Measurements from ENCODE around the gene DNM1L. TPM values are rescaled to one million over a fixed set of nuclear protein-coding genes. Genes with fewer than 3 reads are reported as not detected.

Gene DNM1L
- total RNA-seq, 2 experiments from 2014 or later = 66.9 to 75.0 TPM

DNA sequence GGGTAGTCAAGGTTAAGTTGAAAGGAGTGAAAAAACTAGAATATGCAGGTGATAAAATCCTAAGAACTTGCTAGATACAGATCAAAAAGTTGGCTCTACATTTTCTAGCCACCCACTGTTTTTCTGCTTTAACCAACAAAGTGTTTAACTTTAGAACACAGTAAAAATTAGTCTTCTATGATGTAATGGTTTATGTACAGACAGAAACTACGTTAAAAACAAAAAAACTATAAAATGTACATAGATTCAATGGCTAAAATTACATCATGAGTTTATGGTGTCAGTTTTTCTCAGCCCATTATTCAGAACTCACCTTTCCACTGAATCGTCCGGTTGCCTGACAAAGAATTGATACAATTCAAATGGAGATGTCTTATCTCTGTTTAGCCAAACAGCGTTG lies 74.5 kb downstream of the DNM1L start:
- POLR2A ChIA-PET = no interaction called here
- CTCF ChIA-PET = interaction anchor here (2.5 to 3.6 kb wide), 2 partner anchors 17 to 1269 kb away, joined by 7 to 16 read pairs; partner anchors contain the start of gene ALG10

DNA sequence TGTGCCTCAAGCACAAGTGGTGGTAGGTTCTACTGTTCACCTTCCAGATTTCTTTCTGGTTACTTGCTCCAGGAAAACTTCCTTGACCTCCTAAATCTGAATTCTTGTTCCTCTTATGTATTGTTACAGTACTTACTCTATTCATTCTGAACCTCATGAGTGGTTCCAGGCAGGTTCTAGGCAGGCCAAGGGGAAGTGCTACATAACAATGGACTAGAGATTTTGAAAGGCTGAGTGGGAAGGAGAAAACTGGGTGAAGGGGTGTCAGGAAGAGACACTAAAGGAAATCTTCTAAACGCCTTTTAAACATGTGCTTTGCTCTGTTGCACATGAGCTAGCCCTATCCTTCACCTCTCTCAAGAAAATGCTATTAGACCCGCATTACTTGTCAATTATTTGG lies 75.0 kb downstream of the DNM1L start:
- POLR2A ChIA-PET = interaction anchor here (0.6 to 0.9 kb wide), 5 partner anchors 12 to 793 kb away, joined by 3 to 10 read pairs (median 4); no protein-coding TSS in a partner anchor

DNA sequence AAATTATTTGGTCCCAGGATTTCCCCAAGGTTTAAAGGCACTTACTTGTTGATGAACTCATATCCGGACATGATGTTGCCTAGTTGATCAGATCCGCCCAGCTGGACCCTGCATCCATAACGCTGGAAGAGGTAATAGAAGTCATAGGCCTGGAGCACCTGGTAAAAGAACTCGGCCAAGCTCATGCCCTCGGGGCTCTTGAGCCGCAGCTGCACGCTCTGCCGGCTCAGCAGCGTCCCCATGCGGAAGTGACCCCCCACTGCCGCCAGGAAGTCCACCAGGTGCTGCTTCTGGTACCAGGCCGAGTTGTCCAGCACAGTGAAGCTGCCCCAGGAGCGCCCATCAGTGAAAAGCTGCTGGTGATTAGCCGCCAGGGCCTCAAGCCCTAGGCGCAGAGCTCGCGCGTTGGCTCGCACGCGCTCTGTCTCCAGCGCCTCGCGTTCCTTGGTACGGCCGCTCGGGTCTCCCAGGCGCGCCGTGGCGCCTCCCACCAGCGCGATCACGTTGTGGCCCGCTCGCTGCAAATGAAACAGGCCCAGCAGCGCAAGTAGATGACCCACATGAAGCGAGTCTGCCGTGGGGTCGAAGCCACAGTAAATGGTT lies 76.1 kb downstream of the DNM1L start:
- POLR2A ChIA-PET = interaction anchor here (0.6 to 1.8 kb wide), 4 partner anchors 13 to 1267 kb away, joined by 3 to 34 read pairs (median 4); partner anchors contain the start of genes ALG10 and ETFBKMT

More for the DNA sequence above, 75.0 kb downstream of the DNM1L start:
- CTCF ChIA-PET = interaction anchor here (1.2 to 3.6 kb wide), 5 partner anchors 18 to 1269 kb away, joined by 4 to 16 read pairs (median 4); partner anchors contain the start of gene ALG10

DNA sequence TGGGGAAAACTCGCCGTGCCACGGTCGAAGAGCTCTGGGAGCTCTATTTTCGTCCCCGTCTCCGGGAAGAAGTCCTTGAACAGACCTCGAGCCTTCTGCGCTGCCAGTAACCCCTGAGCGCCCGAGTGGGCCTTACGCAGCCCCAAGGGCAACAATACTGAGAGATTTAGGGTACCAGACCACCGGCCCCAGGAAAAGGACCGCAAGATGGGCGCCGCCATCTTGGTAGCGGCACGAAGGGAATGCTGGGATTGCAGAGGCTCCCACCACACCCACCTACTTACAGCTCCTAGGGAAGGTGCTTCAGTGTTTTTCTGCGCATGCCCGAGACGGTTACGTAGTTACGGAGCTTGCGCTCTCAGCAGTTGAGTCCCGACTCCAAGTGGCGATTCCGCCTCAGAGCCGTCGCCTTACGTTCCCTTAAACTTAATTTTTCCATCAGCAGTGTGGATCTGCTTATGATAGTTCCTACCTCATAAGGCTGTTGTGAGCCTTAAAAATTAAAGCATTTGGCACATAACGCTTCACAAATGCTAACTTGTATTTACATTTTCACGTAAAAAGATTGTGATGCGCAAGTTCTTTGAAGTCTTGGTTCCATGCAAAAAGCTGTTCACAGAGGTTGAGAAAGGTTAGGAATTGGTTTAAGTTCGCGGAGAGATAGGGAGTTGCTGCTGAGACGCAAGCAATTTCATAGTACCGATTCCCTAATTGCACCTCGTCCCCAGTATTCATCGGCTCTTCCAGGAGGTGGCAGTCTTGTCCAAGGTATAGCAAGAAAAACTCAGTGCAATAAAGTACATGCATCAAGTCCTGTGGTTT lies 76.8 kb downstream of the DNM1L start, which contains the start of gene YARS2:
TSS of gene YARS2 (minus strand) at position 244 of the 822 bp plus-strand sequence. CDS start at position 221, 23 bp downstream.
- ChIA-PET POLR2A (interaction anchor here (0.6 to 1.8 kb wide), 2 partner anchors 1096 to 1266 kb away, joined by 3 to 34 read pairs; partner anchors contain the start of genes ALG10 and ETFBKMT), CTCF (interaction anchor here (0.7 to 3.6 kb wide), 13 partner anchors 10 to 1429 kb away, joined by 3 to 16 read pairs (median 4); partner anchors contain the start of genes ALG10 and DNM1L)

More for the DNA sequence above, 76.1 kb downstream of the DNM1L start:
- CTCF ChIA-PET = interaction anchor here (0.5 to 3.6 kb wide), 19 partner anchors 10 to 1282 kb away, joined by 3 to 16 read pairs (median 4); partner anchors contain the start of genes ALG10 and DNM1L

DNA sequence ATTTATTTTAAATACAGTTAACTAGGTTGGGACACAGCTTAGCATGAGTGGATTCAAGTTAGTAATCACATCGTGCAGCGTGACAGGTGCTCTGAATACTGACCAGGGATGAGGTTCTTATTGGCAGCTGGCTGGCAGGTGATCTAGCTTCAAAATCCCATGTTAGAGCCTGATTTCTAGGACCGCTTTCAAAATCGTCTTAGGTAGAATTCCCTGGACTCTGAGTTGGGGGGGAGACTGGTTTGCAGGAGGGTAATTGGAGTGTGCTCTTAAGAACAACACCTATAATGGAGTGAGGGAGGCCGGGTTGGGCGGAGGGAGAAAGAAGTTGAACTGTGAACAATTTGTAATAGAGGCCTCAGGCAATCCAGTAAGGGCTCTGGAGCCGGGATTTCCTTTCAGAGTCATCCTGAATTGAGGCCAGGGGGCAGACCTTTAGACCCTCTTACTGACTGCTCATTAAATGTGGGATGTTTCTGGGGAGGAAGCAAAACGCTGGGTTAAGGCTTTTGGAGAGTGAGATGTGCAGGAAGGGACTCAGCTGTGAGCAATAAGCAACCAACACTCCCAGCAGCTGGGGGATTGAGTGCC lies 77.5 kb downstream of the DNM1L start:
- POLR2A ChIA-PET = interaction anchor here (1.8 kb wide), 1 partner anchor 1265 kb away, joined by 34 read pairs; the partner anchor contains the start of gene ALG10

DNA sequence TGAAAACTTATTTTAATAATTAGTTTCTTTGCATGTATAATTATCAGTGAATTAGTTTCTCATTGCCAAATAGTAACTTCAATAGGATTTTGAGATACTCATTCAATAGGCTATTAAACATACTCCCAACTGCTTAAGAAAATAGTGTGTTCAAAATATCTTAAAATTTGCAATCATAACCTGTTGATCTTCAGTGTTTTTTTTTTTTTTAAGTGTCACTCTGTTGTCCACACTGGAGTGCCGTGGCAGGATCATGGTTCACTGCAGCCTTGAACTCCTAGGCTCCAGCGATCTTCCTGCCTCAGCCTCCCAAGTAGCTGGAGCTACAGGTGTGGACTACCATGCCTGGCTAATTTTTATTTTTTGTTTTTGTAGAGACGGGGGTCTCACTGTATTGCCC lies 78.1 kb downstream of the DNM1L start:
- POLR2A ChIA-PET = no interaction called here
- CTCF ChIA-PET = interaction anchor here (1.0 to 3.6 kb wide), 3 partner anchors 348 to 1431 kb away, joined by 4 to 16 read pairs (median 5); partner anchors contain the start of gene ALG10

More for the DNA sequence above, 77.5 kb downstream of the DNM1L start:
- CTCF ChIA-PET = interaction anchor here (1.0 to 3.6 kb wide), 7 partner anchors 78 to 1430 kb away, joined by 3 to 16 read pairs (median 4); partner anchors contain the start of genes ALG10 and DNM1L

DNA sequence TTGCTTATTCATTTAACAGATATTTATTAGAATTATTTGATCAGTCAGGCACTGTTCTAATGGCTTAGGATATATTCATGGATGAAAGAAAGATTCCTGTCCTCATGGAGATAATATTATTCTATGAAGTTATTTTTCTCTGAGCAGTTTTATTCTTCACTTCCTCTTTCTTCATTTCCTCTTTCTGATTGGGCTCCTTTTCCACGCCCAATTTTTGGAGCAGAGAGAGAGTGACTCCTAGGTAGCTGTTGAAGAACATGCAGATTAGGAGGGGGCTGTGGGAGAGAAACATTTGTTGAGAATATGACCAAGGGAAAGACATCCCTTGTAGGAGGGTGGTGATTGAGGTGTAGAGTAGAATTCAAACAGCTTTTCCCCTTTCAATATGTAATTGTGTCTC lies 82.6 kb downstream of the DNM1L start:
- CTCF ChIA-PET = no interaction called here
- POLR2A ChIA-PET = no interaction called here

DNA sequence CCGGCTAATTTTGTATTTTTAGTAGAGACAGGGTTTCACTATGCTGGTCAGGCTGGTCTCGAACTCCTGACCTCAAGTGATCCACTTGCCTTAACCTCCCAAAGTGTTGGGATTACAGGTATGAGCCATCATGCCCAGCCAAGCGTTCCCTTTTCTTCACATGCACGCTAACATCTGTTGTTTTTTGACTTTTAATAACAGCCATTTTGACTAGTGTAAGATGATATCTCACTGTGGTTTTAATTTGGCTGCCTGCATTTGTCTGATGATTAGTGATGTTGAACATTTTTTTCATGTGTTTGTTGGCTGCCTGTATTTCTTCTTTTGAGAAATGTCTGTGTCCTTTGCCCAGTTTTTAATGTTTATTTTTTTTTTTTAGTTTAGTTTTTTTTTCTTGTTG lies 86.8 kb downstream of the DNM1L start:
- CTCF ChIA-PET = no interaction called here
- POLR2A ChIA-PET = no interaction called here

DNA sequence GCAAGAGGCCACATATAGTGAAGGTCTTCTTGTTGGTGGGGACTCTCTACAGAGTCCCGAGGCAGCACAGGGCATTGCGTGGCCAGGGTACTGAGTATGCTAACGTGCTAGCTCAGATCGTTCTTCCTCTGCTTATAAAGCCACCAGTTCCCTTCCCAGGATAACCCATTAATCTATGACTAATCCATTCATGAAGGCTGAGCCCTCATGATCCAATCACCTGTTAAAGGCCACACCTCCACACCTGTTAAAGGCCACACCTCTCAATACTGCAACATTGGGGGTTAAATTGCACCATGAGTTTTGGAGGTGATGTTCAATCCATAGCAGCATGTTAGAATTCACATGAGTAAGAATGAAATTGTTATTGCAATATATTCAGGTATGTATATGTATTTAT lies 89.4 kb downstream of the DNM1L start:
- ChIA-PET POLR2A (no interaction called here), CTCF (no interaction called here)

DNA sequence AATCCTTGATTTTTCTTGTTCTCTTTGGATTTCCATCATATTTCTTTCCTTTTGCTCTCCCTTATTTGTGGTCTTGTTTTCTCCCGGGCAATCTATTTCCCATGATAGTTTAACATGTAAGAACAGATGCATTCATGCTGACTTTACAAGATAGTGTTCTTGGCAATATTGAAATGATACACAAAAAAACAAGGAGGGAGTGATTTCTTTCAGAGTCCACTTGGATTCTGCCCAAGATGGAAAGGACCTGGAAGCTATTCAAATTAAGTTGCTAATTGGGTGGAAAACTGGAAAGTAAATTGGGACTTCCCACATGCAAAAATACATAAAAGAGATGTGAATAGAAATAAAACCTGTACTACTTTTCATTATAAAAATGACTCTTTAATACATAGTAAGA lies 91.0 kb downstream of the DNM1L start:
- CTCF ChIA-PET = interaction anchor here (0.6 kb wide), 1 partner anchor 184 kb away, joined by 4 read pairs; no protein-coding TSS in a partner anchor
- POLR2A ChIA-PET = no interaction called here

DNA sequence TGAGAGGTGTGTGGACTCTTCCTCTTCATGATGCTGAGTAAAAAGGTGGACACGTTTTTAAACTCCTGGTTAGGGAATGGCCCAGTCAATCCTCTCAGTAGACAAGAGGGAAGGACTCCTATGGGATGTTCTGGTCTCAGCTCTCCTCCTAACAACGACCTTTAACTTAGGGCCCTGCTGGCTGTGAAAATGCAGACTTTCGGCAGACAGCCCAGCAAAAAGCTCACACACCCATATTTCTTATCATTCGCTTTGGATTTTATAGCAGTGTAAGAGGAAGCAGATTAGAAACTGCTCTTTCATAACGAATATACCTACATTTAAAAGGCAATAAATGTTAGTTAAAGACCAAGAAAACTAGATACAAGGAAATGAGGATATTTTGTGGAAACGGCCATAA lies 94.6 kb downstream of the DNM1L start:
- ChIA-PET CTCF (interaction anchor here (0.7 kb wide), 1 partner anchor 65 kb away, joined by 4 read pairs; no protein-coding TSS in a partner anchor), POLR2A (no interaction called here)

DNA sequence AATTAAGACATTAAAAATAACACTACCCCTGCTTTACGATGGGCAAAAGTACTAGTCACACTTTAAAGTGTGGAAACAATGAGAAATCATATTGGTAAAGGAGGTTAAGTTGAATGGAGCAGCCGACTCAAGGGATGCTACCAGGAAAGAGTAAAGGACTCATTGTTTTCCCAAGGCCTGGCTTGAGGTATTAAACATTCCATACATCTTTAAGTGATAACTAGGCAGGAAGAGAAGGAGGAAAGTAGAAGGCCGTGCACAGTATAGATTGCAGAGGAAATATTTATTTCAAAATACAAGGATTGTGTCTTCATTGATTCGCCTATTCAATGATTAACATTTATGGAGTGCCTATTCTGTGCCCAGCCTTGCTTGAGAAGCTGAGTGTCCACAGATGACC lies 97.2 kb downstream of the DNM1L start:
- POLR2A ChIA-PET = no interaction called here
- CTCF ChIA-PET = no interaction called here

DNA sequence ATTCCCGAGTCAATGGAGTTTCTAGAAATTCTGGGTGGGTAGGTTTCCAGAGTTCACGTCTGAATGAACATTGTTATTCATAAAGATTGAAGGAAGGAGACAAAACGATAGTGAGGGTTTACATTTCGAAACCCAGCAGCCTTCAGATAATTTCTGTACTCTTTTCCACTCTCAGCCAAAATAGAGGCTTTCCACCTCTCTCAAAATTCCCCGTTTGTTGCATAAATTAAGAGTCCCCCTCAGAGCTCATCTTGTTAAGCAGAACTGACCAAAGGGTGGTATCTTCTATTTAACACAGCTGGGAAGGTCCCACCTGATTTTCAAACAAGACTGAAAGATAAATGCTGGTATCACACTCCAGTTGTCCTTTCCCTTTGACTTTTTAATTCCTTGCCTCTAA lies 98.1 kb downstream of the DNM1L start:
- CTCF ChIA-PET = no interaction called here

DNA sequence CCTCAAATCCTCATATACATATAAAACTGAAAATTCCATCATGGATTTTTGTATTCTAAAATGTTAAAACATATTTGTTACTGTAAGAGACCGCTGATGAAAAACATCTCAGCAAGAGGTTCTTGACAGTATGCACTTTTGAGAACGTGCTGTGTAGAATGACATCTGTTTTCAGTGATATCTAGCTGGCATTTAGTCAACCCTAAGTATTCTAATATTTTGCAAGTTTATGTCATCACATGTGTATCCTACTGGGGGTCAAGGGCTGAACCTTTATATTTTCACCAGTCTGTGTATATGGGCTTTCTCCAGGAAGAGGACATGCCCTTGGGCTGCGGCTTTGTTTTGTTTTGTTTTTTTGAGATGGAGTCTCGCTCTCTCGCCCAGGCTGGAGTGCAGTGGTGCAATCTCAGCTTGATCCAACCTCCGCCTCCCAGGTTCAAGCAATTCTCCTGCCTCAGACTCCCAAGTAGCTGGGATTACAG lies 98.6 kb downstream of the DNM1L start:
- CTCF ChIA-PET = no interaction called here
- POLR2A ChIA-PET = no interaction called here

More for the DNA sequence above, 98.1 kb downstream of the DNM1L start:
- POLR2A ChIA-PET = no interaction called here

DNA sequence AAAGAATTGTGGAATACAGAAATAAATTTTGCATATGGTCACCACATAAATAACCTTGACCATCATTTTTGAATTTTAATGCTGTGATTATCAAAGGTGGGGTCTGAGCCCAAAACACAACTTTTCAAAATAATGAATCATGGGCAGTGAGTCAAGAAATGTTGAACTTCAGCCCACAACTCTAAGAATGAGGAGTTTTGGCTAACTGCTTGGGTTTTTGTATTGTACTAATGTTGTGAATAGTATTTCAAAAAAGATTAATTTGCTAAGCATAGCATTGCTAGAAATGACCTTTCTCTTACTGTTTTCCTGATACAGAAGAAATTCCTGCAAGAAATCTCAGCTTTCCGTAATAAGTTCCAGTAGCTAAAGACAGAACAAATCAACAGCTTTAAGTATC lies 101.0 kb downstream of the DNM1L start:
- CTCF ChIA-PET = no interaction called here
- POLR2A ChIA-PET = no interaction called here

DNA sequence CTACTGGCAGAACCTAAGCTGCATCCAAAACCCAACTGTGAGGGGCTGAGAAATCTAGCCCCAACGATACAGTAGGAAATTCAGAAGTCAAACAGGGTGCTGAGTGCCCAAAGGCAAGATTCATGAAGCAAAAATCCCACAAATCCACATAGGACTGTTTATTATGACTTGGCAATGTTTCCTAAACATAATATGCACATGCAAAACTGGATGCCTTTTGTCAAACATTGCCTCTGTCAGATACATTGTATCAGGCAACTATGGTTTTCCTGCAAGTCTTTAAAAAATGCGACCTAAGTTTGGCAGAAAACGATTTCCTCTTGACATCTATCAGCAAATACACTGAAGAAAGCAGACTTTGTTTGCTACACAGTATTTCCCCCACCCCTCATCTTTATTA lies 103.9 kb downstream of the DNM1L start:
- ChIA-PET CTCF (no interaction called here), POLR2A (no interaction called here)

DNA sequence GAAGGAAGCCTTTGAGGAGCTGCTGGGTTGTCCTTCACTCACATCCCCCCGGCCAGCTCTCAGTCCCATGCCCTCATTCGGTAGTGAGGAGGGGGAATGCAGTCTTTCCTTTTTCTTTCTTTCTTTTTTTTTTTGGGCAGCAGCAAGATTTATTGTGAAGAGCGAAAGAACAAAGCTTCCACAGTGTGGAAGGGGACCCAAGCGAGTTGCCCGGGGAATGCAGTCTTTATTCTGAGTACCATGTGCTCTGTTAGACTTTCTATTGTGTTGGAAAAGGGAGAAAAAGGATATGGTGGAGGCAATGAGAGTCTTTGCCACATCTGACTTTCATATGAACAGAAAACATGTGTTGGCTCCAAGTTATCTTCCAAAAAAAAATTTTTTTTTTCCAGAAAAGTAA lies 106.5 kb downstream of the DNM1L start:
- POLR2A ChIA-PET = no interaction called here
- CTCF ChIA-PET = no interaction called here

DNA sequence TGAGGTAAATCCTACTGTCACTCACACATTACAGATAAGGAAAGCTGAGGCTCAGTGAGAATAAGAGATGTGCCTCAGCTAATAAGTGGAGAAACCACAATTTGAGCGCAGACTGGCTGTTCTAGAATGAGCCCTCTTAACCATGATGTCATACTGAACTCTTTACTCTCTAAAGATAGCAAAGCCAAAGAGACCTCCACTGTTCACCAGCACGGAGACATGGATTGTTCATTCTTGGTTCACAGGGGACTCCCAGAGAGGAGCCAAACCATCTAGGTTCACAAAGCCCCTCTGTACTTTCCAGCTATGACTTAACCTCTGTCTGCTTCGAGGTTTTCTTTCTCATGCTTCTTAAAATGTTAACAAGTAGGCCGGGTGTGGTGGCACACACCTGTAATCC lies 109.3 kb downstream of the DNM1L start:
- POLR2A ChIA-PET = no interaction called here
- CTCF ChIA-PET = no interaction called here

DNA sequence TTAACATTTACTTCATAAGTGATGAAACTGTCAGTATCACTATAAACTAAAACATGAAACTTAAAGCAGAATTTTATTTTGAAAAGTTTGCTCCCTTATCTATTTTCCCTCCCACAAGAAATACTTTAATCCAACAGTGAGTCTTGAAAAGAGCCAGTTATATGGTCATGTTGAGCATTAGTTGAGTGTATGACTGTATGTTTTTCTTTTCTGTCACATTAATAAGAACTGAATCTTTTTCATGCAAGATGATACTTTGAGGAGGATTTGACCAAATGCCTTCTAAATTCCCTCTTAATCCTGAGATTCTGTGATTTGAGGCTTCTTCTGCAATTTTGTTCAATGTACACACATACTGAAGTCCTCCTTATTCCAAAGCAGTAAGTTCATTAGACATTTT lies 110.3 kb downstream of the DNM1L start:
- POLR2A ChIA-PET = no interaction called here
- CTCF ChIA-PET = interaction anchor here (0.7 kb wide), 1 partner anchor 139 kb away, joined by 4 read pairs; no protein-coding TSS in a partner anchor

DNA sequence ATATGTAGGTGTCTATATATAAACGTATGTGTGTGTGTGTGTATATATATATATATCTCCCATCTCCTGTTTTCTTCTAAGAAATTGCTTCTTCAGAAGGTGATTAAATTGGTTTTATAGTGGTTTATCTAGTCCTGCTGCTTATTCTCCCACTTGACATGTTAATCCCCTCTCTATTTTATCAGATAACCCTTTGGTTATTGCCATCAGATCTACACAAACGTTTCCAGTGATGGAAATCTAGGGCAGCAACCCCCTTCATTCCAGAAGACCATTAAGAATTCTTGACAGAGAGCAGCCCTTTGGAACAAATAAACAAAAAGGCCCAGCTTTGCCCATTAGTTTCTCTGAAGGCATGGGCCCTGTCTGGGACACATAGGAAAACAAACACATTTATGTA lies 110.8 kb downstream of the DNM1L start:
- ChIA-PET POLR2A (no interaction called here), CTCF (no interaction called here)
